ENCODE data around the gene AFTPH. TPM values are rescaled to one million over a fixed set of nuclear protein-coding genes. Genes with fewer than 3 reads are reported as not detected.
A peak's percentile ranks its signal among the peaks of the same experiment; 100 is the strongest.

AFTPH gene
- total RNA-seq, 2 experiments from 2014 or later, result 30.6 to 31.1 TPM

DNA sequence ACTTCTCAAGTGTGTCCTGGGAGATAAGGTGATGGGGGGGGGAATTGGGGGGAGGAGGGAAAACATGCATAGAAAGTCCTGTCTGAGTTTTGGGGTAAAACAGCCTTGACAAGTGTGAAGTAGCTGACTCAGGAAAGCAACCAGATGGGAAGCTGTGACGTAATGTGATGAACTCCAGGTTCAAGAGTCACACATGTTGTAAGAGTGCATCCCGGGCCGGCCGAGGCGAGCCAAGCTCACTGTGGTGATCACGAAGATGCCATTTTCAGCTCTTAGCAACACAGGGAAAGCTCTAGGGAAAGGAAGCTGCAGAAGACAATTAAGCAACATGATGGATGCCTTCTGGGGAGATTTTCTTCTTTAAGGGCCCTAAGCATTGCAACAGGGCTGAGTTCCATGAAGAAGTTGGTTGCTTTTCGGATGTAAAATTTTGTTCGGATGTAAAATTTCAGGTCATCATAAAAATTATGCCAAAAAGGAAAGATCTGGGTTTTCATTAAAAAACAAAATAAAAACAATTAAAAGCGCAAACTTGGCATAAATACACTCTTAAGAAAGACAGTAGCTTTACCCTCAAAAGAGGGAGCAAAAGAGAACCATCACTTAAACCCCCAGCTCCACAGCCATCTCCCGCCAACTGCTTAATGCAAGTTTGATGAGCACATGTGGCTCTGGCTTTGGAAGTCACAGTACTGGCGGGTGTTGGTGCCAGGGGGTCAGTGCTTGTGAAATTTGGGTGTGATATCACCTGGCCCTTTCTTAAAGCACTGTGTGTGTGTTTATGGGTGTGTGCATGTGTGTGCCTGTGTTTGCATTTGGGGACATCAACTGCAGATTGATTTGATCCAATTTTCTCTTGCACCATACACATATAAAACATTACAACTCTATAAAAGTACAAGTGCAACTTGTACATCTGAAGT is 110.5 kb downstream of the AFTPH start:
- Mint-ChIP-seq H3K27ac (no peak overlapping the region), H3K36me3 (ENCODE audit: low read depth) (peaks cover 40% of the 10 kb centered on the region), H3K9me3 (no peaks in the 10 kb centered on the region), H3K4me1 (ENCODE audit: low read depth) (peaks cover 42% of the 10 kb centered on the region), H3K27me3 (no peaks in the 10 kb centered on the region), H3K4me3 (no peak overlapping the region)
- ATAC-seq, result no peak
- intact Hi-C loops (cut with micrococcal nuclease), result no loop called here
- no peak for DNase-seq
- TF ChIP-seq CTCF (IDR thresholded peaks at IDR 0.05), result no peak
- ChIA-PET POLR2A (no interaction called here), CTCF (interaction anchor here (0.7 to 5.2 kb wide), 8 partner anchors 12 to 284 kb away, joined by 3 to 26 read pairs (median 4); partner anchors contain the start of gene SERTAD2)

DNA sequence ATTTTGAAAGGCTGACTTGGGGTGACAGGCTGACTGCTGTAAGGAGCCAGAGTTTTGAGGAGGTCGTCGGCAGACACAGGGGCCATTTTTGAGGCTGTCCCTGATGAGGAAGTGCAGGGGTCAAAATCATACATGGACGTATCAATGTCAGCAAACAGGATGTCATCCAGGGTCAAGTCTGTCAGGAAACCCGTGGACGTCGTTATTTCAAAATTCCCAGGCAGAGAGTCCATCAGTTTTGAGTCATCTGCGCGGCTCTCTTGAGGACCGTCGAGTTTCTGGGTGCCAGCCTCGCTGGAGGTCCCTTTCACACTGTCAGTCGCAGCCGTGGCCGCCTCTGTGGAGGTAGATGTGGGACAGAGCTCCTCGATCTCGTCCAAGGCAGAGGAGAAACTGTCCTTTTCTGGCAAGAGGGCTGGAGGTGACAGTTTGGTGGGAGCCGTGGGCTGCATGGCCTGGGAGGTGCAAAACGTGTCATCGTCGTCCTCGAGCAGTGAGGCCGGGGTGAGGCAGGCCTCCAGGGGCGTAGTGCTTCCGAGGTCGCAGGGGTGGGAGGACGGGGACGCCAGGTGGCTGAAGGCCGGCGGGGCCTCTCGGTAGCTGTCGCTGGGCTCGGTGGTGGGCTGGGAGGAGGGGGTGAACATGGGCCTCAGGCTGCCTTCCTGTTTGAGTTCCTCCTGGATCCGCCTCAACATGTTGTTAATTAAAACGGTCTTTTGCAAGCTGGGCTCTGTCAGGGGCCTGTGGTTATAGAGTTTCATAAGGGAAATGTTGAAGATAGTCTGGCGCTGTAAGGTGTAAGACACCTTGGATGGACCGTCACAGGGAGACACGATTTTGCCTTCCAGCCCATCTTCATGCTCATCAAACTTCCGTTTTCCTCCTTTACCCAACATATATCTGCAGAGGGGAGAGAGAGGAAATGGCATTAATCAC is 112.1 kb downstream of the AFTPH start:
- ATAC-seq, result peak; percentile 67
- Mint-ChIP-seq H3K9me3 (no peaks in the 10 kb centered on the region), H3K4me1 (ENCODE audit: low read depth) (peaks cover 58% of the 10 kb centered on the region), H3K4me3 (peak overlapping the region; percentile 60), H3K36me3 (ENCODE audit: low read depth) (peaks cover 37% of the 10 kb centered on the region), H3K27me3 (no peaks in the 10 kb centered on the region), H3K27ac (peak overlapping the region; percentile 86)
- ChIA-PET CTCF (interaction anchor here (0.9 to 5.3 kb wide), 11 partner anchors 10 to 74 kb away, joined by 3 to 28 read pairs (median 7); partner anchors contain the start of gene SERTAD2), POLR2A (interaction anchor here (0.6 to 3.6 kb wide), 7 partner anchors 8 to 120 kb away, joined by 3 to 20 read pairs (median 4); partner anchors contain the start of genes AFTPH and SERTAD2)
- no peak for TF ChIP-seq CTCF (IDR thresholded peaks at IDR 0.05)
- DNase-seq, result peak; percentile 40
- intact Hi-C loops (cut with micrococcal nuclease), result no loop called here

- Mint-ChIP-seq H3K9me3 (no peaks in the 10 kb centered on the region), H3K36me3 (ENCODE audit: low read depth) (peaks cover 43% of the 10 kb centered on the region), H3K27ac (peak overlapping the region; percentile 86), H3K27me3 (no peaks in the 10 kb centered on the region), H3K4me3 (peak overlapping the region; percentile 60), H3K4me1 (ENCODE audit: low read depth) (peaks cover 67% of the 10 kb centered on the region)
- DNase-seq, result peak; percentile 58
- TF ChIP-seq CTCF (IDR thresholded peaks at IDR 0.05), result no peak
- POLR2A ChIA-PET, result interaction anchor here (0.6 to 3.6 kb wide), 7 partner anchors 9 to 120 kb away, joined by 3 to 20 read pairs (median 4); partner anchors contain the start of genes AFTPH and SERTAD2
- intact Hi-C loops (cut with micrococcal nuclease), result no loop called here
- CTCF ChIA-PET, result interaction anchor here (1.2 to 5.3 kb wide), 8 partner anchors 10 to 67 kb away, joined by 3 to 28 read pairs (median 6); partner anchors contain the start of gene SERTAD2
- peak; percentile 46 for ATAC-seq
Observed at GRCh38 chr2:64637000-64637635, 113.0 kb downstream of the AFTPH start.

DNA sequence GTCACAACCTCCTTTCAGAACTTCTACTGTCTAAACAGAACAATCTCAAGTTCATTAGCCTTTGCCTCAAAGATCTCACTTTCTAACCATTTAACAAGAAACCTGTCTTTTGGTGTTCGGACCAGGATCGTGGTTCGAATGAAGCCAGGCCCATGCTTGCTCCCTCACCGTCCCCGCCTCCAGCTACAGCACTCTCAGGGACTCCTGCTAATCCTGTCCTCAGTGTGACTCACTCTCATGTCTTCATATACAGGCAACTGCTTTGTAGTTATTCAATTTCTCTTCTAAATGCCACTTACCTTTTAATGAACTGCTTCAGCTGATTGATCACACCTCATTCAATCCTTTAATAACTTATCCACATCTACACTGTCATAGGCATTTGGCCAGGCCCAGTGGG is 113.8 kb downstream of the AFTPH start:
- H3K27me3 Mint-ChIP-seq, result no peaks in the 10 kb centered on the region
- H3K4me1 Mint-ChIP-seq (ENCODE audit: low read depth), result peaks cover 74% of the 10 kb centered on the region
- peak overlapping the region; percentile 29 for H3K4me3 Mint-ChIP-seq
- TF ChIP-seq CTCF (IDR thresholded peaks at IDR 0.05), result no peak
- ChIA-PET CTCF (interaction anchor here (1.4 to 5.3 kb wide), 6 partner anchors 9 to 235 kb away, joined by 4 to 28 read pairs (median 8); partner anchors contain the start of gene SERTAD2), POLR2A (interaction anchor here (1.9 to 3.6 kb wide), 2 partner anchors 15 to 113 kb away, joined by 9 to 20 read pairs; partner anchors contain the start of genes AFTPH and SERTAD2)
- ATAC-seq (peak; percentile 60), DNase-seq (peak; percentile 31)
- intact Hi-C loops (cut with micrococcal nuclease), result no loop called here
- peaks cover 45% of the 10 kb centered on the region for H3K36me3 Mint-ChIP-seq (ENCODE audit: low read depth)
- peak overlapping the region; percentile 86 for H3K27ac Mint-ChIP-seq
- no peaks in the 10 kb centered on the region for H3K9me3 Mint-ChIP-seq

All from activated CD8-positive, alpha-beta T cell treated with anti-CD3 and anti-CD28 coated beads for 36 hours (primary cell).